HTR-8/SVneo (cell line): ENCODE measurements around the gene NPAT.
A peak's percentile ranks its signal among the peaks of the same experiment; 100 is the strongest.
"Not testable (repeated sequence)": the region's sequence is repeated elsewhere in the genome, so short reads cannot be mapped to it uniquely, and the experiment has no call there.

Experiments used
- DNase-seq: peaks from one replicate; pipeline ENCODE4 v3.0.0; 2011; ENCODE audit warnings: low spot score, mixed read lengths; ENCODE audit not compliant: insufficient read length
- FAIRE-seq: peaks from 2 replicates; lab custom pipeline; 2011; peaks lifted over from hg19 to GRCh38; lab: Jason Lieb, UNC

The NPAT gene

DNA sequence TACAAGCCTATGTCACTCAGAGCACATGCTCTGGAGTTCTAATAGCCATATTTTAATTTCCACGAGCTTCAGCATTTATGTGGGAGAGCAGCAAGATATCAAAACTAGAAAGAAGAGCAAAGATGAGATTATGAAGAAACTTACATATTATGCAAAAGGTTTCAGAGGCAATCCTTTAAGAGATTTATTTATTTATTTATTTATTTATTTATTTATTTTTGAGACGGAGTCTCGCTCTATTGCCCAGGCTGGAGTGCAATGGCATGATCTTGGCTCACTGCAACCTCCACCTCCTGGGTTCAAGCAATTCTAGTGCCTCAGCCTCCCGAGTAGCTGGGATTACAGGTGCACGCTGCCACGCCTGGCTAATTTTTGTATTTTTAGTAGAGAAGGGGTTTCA is 59.6 kb downstream of the NPAT start:
- not testable (repeated sequence) for DNase-seq, FAIRE-seq

GRCh38 chr11:108160970-108161566 is 61.4 kb downstream of the NPAT start:
- no peak for FAIRE-seq
- no peak for DNase-seq

GRCh38 chr11:108154591-108154990 is 67.8 kb downstream of the NPAT start:
- no peak for DNase-seq
- no peak for FAIRE-seq

- FAIRE-seq, result no peak
- no peak for DNase-seq
These were observed 73.9 kb downstream of the NPAT start for GRCh38 chr11:108148556-108148955.

DNA sequence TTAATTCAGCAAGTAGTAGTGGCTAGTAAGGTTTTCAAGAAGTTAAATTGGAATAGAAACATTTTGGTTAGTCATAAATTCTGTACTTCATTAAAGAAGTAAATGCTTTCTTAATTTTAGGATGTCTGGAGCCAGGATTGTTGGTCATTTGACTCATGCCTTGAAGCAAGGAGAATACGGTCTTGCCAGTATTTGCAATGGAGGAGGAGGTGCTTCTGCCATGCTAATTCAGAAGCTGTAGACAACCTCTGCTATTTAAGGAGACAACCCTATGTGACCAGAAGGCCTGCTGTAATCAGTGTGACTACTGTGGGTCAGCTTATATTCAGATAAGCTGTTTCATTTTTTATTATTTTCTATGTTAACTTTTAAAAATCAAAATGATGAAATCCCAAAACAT is 75.3 kb downstream of the NPAT start:
- DNase-seq (no peak), FAIRE-seq (no peak)

DNA sequence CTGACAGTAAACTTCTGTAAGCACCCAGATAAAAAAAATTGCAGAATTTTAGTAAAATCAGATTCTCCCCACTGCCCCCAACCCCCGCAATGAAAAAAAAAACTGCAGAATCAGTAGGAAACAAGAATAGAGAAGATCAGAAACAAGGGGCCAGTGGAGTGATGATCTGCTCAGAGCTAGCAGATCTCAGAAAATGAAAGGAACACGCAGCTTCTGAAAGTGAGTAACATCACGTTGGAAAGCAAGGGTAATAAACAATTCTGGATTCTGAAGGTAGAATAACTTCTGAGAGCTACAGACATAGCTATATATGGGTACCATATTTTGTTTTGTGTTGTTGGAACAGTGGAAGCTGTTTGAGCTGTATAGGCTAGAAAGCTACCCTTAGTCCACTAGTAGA is 77.8 kb downstream of the NPAT start:
- FAIRE-seq, result no peak
- DNase-seq, result no peak

- FAIRE-seq, result peak; percentile 51
- no peak for DNase-seq
These were observed 80.1 kb downstream of the NPAT start for GRCh38 chr11:108142304-108142703.

DNA sequence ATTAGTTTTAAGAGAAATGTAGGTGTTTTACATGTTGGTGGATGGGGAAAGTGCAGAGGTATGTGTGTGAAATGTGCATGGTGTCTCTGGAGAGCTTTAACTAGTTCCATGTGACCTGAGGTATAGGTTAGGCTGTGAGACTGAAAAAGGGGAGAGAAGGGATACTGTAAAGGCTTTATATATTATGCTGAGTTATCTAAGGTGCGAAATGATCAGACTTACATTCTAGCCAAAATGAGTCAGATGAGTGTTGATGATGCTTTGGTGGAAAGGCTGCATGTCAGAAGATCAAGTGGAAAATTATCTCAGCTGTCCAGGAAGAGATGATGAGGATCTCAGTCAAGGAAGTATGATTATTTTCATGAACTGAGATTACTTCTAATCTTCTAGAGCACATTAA is 85.2 kb downstream of the NPAT start:
- FAIRE-seq (no peak), DNase-seq (no peak)

DNA sequence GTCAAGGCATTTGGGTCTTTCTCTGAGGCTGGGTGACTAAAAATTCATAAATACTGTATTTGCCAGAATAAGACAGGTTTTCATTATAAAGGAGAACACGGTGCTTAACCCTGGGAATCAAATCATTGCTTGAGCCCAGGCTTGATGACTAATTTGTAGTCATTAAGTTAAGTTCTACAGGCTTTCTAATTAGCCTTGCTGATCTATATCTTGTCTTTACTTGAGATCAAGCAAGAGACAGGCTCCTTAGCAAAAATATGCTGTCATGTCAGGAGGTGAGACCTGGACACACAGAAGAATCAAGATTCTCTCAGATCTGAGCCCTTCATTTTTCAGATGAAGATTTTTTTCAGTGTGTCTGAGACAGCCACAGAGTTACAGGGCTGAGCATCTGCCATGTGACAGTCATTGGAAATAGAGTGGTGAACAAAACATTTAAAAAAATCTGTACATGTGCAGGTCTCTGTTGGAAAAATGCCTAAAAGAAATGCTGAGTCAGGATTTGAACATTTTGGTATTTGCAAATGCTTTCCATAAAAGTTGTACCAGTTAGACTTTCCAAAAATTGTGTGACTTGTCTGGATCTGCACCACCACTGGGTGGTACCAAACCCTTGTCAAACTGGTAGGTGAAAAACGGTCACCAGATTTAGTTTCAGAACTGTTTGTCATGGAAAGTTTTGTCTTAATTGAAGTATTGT is 86.4 kb downstream of the NPAT start:
- FAIRE-seq, result no peak
- no peak for DNase-seq

DNA sequence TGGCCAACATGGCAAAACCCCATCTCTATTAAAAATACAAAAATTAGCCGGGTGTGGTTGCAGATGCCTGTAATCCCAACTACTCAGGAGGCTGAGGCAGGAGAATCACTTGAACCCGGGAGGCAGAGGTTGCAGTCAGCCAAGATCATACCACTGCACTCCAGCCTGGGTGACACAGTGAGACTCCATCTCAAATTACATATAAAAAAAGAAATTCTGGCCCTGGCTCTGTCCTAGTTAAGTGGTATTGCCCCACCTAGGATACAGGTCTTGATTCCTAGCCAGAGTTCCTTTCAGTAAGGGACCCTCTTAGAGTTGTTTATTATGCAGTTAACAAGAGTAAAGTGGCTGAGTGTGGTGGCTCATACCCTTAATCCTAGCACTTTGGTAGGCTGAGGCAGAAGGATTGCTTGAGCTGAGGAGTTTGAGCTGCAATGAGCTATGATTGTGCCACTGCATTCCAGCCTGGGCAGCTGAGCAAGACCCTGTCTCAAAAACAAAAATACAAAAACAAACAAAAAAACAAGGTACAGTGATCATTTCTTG is 89.4 kb downstream of the NPAT start:
- not testable (repeated sequence) for DNase-seq, FAIRE-seq

- no peak for DNase-seq
- FAIRE-seq, result no peak
These were observed 90.4 kb downstream of the NPAT start for GRCh38 chr11:108131993-108132392.

- DNase-seq, result no peak
- FAIRE-seq, result no peak
These were observed 93.7 kb downstream of the NPAT start for GRCh38 chr11:108128772-108129171.

- DNase-seq (no peak), FAIRE-seq (no peak)
These were observed 97.3 kb downstream of the NPAT start for GRCh38 chr11:108125096-108125495.

- DNase-seq (peak; percentile 34), FAIRE-seq (peak; percentile 31)
These were observed 100.2 kb downstream of the NPAT start for GRCh38 chr11:108122166-108122628.

- peak; percentile 99 for FAIRE-seq
- peak; percentile 95 for DNase-seq
These were observed 100.9 kb downstream of the NPAT start, which contains the start of gene ACAT1 for GRCh38 chr11:108121274-108122155. ACAT1 (plus strand) TSS chr11:108121567; CDS start chr11:108121607, 40 bp downstream.

DNA sequence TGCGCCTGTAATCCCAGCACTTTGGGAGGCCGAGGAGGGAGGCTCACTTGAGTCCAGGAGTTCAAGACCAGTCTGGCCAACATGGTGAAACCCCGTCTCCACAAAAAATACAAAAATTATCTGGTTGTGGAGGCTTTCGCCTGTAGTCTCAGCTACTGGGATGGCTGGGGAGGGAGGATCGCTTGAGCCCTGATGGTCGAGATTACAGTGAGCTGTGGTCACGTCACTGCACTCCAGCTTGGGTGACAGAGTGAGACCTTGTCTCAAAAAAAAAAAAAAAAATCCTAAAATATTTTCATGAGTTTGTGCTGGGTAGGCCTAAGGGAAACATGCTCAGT is 101.5 kb downstream of the NPAT start:
- not testable (repeated sequence) for FAIRE-seq, DNase-seq

DNA sequence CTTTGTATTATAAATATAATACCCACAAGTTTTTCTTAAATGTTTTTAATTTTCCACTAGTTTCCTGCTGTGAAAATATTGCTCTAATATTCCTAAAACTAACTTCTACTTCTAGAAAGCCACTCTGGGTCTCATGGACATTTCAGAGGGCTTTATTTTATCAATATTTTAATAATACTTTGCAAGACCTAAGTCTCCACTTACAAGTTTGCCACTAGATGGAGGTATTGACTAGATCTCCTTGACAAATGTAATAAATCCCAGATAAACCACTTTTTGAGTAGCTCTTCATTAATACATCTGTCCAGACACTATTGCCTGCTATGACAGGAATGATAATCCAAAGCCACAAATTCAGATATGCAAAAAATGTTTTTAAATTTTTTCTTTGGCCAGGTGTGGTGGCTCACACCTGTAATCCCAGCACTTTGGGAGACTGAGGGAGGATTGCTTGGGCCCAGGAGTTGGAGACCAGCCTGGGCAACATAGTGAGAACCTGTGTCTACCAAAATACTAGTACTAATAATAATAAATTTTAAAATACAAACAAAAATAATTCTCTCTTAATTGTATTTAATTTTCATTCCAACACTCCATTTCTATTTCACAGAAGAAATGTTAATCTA is 104.6 kb downstream of the NPAT start:
- DNase-seq (peak; percentile 75), FAIRE-seq (no peak)

GRCh38 chr11:108115500-108116140 is 106.8 kb downstream of the NPAT start:
- DNase-seq (no peak), FAIRE-seq (no peak)

DNA sequence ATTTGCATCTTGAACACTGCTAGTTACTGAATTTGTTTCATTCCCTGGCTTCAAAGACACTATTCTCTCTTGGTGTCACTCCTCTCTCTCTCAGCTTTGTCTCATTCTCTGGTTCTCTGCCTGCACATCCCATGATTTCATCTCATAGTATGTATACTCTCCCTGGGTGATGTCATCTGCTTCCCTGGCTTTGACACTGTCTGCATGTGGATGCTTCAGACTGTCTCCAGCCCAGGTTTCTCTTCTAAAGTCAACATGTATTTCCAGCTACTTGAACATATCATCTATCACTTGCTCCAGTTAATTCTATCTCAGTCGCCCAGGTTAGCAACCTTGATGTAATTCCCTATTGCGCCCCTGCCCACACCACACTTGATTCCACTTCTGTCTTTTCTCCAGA is 110.4 kb downstream of the NPAT start:
- FAIRE-seq, result no peak
- DNase-seq, result no peak

DNA sequence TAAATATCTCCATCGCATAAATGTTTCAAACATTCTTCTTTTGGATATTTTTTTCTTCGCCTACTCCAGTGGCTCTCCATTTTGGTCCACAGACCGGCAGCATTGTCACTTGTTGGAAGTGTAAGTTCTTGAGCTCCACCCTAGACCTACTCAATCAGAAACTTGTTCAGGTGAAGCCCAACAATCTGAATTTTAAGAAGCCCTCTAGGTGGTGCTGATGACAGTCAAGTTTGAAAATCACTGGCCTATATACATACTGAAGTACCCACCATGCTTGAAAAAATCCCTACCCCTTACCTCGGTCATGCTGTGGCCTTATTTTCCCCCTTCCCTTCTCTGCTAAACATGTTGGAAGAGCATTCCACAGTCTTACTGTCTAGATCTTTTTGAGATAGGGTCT is 111.3 kb downstream of the NPAT start:
- peak; percentile 73 for FAIRE-seq
- DNase-seq, result no peak
